ENCODE results near the gene LGALS4.
"Not testable (repeated sequence)": the region's sequence is repeated elsewhere in the genome, so short reads cannot be mapped to it uniquely, and the experiment has no call there.

The LGALS4 gene

GRCh38 chr19:38788478-38789243, 24.1 kb downstream of the LGALS4 start, which contains the start of gene LGALS7B:
TSS of gene LGALS7B (plus strand) at chr19:38789200. CDS start at chr19:38789227, 27 bp downstream.
- Histone ChIP-seq H3K4me1 (ENCODE audit: insufficient read depth, low read length, severe bottlenecking) (peaks cover 13% of the 10 kb centered on the region), H3K9ac (ENCODE audit: low read length) (no peak within 1 kb of the TSS), H3K4me3 (ENCODE audit: low read depth, low read length, poor library complexity, severe bottlenecking) (no peak within 1 kb of the TSS)

GRCh38 chr19:38786572-38787265, 26.0 kb downstream of the LGALS4 start:
- Histone ChIP-seq H3K4me2 (ENCODE audit: low read length) (no peak overlapping the region), H3K27ac (ENCODE audit: low read depth, low read length, poor library complexity, severe bottlenecking) (no peak overlapping the region), H4K20me1 (ENCODE audit: insufficient read depth, low read length) (no peaks in the 10 kb centered on the region), H3K27me3 (ENCODE audit: insufficient read depth, low read length) (no peaks in the 10 kb centered on the region; the same call in 1 of the 2 replicates), H3K4me3 (ENCODE audit: low read depth, low read length, poor library complexity, severe bottlenecking) (no peak overlapping the region), H3K9ac (ENCODE audit: low read length) (no peak overlapping the region), H2AFZ (ENCODE audit: low read length) (no peak overlapping the region), H3K4me1 (ENCODE audit: insufficient read depth, low read length, severe bottlenecking) (no peaks in the 10 kb centered on the region), H3K79me2 (ENCODE audit: insufficient read depth, low read length) (no peaks in the 10 kb centered on the region), H3F3A (ENCODE audit: insufficient read depth, low read length) (no peaks in the 10 kb centered on the region), H3K9me2 (ENCODE audit: low read depth, low read length) (no peaks in the 10 kb centered on the region), H3K9me3 (ENCODE audit: low read length) (no peaks in the 10 kb centered on the region), H3K36me3 (ENCODE audit: insufficient read depth, low read length) (no peaks in the 10 kb centered on the region)
- no peak for TF ChIP-seq CTCF (IDR thresholded peaks at IDR 0.05; ENCODE audit: low read length)
- TF ChIP-seq EZH2 (IDR thresholded peaks at IDR 0.05; ENCODE audit: borderline replicate concordance, low read length) = no peak

More at GRCh38 chr19:38788478-38789243, 24.1 kb downstream of the LGALS4 start, which contains the start of gene LGALS7B:
- Histone ChIP-seq H3F3A (ENCODE audit: insufficient read depth, low read length) (no peaks in the 10 kb centered on the region), H2AFZ (ENCODE audit: low read length) (no peak within 1 kb of the TSS), H3K36me3 (ENCODE audit: insufficient read depth, low read length) (no peaks in the 10 kb centered on the region), H4K20me1 (ENCODE audit: insufficient read depth, low read length) (no peaks in the 10 kb centered on the region), H3K4me2 (ENCODE audit: low read length) (no peak within 1 kb of the TSS), H3K79me2 (ENCODE audit: insufficient read depth, low read length) (no peaks in the 10 kb centered on the region), H3K27ac (ENCODE audit: low read depth, low read length, poor library complexity, severe bottlenecking) (no peak within 1 kb of the TSS), H3K9me3 (ENCODE audit: low read length) (no peaks in the 10 kb centered on the region), H3K9me2 (ENCODE audit: low read depth, low read length) (no peaks in the 10 kb centered on the region), H3K27me3 (ENCODE audit: insufficient read depth, low read length) (no peaks in the 10 kb centered on the region)
- TF ChIP-seq EZH2 (IDR thresholded peaks at IDR 0.05; ENCODE audit: borderline replicate concordance, low read length) (no peak), CTCF (IDR thresholded peaks at IDR 0.05; ENCODE audit: low read length) (no peak)

DNA sequence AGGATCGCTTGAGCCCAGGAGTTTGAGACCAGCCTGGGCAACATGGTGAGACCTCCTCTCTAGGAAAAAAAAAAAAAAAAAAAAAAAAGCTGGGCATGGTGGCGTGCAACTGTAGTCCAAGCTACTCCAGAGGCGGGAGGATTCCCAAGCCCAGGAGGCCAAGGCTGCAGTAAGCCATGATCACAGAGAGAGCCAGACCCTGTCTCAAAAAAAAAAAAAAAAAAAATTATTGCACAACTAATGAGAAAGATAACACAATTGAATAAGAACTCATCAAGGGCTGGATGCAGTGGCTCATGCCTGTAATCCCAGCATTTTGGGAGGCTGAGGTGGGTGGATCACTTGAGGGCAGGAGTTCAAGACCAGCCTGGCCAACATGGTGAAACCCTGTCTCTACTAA, 26.7 kb downstream of the LGALS4 start:
- H3K36me3 ChIP-seq (ENCODE audit: insufficient read depth, low read length); H3K4me3 ChIP-seq (ENCODE audit: low read depth, low read length, poor library complexity, severe bottlenecking); H3K9ac ChIP-seq (ENCODE audit: low read length); H3K27ac ChIP-seq (ENCODE audit: low read depth, low read length, poor library complexity, severe bottlenecking); H3K27me3 ChIP-seq (ENCODE audit: insufficient read depth, low read length); H2AFZ ChIP-seq (ENCODE audit: low read length); H3K4me1 ChIP-seq (ENCODE audit: insufficient read depth, low read length, severe bottlenecking); H3K79me2 ChIP-seq (ENCODE audit: insufficient read depth, low read length); H3K9me2 ChIP-seq (ENCODE audit: low read depth, low read length); H3K9me3 ChIP-seq (ENCODE audit: low read length); H3F3A ChIP-seq (ENCODE audit: insufficient read depth, low read length); H3K4me2 ChIP-seq (ENCODE audit: low read length); H4K20me1 ChIP-seq (ENCODE audit: insufficient read depth, low read length): not testable (repeated sequence)
